Nasal cavity respiratory epithelium epithelial cell of viscerocranial mucosa (primary cell): Measurements from ENCODE around the gene BTBD19. TPM values are rescaled to one million over a fixed set of nuclear protein-coding genes. Genes with fewer than 3 reads are reported as not detected.

Source experiments
- total RNA-seq: library from RNA; depleted of rRNA; stranded (reverse); fragments of >200 nt; gene quantifications from 2 replicates; pipeline ENCODE4 v1.2.3, GENCODE V29; 2014

Gene BTBD19, protein sequence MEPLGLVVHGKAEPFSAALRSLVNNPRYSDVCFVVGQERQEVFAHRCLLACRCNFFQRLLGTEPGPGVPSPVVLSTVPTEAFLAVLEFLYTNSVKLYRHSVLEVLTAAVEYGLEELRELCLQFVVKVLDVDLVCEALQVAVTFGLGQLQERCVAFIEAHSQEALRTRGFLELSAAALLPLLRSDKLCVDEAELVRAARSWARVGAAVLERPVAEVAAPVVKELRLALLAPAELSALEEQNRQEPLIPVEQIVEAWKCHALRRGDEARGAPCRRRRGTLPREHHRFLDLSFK
- total RNA-seq = 1.4 and 1.9 TPM in 2 replicates

DNA sequence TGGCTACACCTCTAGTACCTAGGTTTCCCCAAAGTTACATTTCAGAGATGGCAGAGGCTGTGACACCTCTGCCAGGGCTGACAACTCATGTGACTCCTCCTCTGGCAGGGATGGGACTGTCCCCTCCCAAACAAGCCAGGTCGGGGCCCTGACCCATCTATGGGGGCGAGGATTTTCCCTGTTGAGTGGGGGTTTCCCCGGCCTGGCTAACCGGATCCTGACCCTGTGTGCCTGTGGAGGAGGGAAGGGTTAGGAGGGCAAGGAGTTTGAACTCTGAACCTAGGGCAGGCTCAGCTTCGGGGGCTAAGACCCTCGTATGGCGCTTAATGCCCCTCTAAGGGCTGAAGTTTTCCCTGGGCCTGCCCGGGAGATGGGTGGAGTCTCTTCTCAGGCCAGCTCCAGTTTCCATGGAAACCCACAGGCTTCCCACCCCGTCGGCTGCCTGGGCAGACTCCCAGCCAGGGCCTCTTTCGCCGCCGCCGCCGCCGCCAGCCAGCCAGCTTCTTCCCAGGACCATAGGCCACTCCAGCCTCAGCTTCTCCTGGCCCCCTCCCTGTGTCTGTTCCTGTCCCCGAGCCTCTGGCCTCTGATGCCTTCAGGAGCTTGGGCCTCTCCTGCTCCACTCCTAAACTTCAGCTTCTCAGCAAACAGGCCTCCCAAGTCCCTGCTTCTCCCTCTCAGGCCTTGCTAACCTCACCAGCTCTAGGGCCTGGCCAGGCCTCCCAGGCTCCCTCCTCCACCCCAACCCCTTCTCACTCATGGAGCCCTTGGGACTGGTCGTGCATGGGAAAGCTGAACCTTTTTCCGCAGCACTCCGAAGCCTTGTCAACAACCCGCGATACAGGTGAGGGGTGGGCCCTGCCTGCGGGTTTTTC is at the start of gene BTBD19:
Gene BTBD19 (plus strand): TSS at position 461 of the 875 bp plus-strand sequence. CDS start 298 bp downstream, at position 759.

DNA sequence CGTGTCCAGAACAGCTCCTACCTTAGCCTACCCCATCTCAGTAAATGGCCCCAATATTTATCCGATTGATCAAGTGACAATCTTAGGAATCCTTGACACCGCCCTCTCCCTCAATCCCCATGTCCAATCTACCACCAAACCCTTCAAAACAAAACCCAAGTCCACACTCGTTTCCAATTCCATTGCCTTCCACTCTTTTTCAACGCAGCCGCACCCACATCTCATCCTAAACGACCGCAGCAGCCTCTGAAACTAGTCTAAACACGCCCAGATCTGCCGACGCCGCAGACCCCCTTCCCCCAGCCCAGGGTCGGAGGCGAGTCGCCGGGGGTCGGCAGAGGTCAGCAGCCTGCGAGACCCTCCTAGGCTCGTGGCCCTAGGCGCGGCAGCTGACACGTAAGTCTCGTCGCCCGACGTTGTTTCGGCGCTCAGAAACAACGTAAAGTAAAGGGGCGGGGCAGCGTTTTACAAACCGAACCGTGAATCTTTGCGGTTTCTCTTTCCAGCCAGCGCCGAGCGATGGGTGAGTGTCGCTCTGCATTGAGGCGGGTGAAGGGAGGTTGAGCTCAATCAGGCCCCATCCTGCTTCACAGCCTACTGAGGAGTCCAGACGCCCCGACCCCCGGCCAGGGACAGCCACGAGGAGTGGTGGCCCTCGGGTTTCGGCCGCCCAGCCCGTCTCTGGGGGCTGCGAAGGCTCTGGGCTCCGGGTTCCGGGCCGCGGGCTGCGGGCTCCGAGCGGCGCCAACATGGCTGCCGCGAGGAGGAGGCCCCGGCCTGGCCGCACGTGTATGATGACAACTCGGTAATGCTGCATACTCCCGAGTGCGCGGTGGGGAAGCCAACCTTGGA is 33.0 kb upstream of the BTBD19 start, which contains the start of gene RPS8:
Gene RPS8 (plus strand): TSS at position 463 of the 852 bp plus-strand sequence. CDS start 57 bp downstream, at position 520.

DNA sequence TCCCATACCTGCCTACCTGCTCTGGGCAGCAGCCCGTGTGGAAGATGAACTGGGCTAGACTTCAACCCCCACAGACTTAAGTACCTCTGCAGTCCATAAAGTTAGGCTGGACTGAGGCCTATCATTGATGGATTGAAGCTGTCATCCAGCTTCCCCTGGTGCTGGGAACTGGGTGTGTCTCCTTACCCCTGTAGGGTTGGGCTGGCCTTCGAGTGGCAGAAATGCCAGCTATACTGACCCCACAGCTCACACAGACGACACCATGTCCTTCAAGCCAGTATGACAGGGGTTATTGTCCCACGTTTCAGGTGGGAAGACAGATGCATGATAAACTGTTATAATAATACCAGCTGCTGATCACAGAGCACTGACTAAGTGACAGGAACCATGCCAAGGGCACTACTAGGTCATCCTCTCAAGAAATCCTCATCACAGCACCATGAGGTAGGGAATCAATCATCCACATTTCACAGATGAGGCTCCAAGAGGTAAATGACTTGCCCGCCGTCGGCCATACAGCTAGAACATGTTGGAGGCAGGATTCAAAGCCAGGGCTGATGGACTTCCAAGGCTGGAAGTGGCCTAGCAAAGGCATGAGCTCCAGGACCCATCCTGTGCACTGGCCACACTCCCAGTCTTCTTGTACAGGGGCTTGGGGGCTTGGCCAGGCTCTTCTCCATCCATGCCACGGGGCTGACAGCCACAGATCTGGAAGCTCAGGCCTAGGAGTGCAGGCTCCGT is 20.0 kb upstream of the BTBD19 start, which contains the start of gene BEST4:
Gene BEST4 (minus strand): TSS at position 51 of the 741 bp plus-strand sequence. CDS start 465 bp downstream, outside the sequence.

DNA sequence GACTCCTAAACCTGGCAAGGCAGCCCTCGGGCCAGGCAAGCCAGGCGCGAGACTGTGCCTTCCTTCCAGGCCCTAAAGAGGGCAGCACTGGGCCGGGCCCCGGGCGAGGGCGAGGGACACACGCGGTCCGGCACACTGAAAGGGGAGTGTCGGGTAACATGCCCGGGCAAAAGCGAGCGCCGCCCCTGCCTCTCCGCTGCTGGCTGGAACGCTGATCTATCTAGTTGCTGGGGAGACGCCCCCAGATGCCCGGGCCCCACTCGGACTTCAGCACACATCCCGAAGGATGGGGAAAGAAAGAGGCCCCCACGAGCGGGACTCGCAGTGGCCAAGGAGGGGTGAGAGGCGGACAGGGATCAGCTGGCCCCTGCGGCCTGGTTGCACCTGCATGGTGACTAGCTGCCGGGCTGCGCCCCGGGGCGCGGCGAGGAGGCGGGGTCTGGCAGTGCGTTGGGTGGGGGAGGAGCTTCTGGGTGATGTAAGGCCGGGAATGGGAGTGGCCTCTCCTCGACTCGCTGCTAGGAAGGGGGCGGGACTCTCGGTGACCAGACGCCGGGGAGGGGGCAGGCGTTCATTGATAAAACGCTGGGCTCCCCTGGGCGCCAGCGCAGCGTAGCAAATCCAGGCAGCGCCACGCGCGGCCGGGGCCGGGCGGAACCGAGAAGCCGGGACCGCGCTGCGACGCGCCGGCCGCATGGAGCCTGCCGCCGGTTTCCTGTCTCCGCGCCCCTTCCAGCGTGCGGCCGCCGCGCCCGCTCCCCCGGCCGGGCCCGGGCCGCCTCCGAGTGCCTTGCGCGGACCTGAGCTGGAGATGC is 8.3 kb upstream of the BTBD19 start, which contains the start of gene PLK3:
Gene PLK3 (plus strand): TSS at position 608 of the 815 bp plus-strand sequence. CDS start 87 bp downstream, at position 695.

DNA sequence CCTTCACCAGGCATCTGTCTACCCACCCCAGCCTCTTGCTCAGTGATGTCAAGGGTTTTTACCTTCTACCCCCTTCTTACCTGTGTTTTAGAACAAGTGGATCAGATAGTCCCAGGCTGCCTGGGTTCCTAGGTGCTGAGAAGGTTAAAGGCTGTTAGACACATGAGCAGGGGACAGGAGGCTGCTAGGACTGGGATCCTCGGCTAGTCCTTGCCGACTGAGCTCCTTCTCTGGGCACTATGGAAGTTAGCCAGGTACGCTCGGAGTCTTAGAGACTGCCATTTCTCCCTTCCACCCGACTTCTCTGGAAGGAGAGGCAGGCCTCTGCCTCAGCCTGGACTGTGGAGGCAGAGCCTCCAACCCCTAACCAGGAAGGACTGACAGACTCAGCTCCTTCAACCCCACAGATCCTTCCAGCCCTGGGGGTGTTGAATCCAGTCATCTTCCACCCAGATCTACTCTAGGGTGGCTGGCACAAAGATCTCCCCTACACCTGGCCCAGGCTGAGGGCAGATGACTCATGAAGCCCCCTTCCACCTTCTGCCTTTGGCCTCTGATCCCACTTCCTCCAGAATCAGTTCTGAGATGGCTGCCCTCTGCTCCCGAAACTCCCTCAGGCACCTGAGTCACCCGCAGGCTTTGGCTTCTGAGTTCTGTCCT is 1.5 kb upstream of the BTBD19 start, which contains the start of gene DYNLT4:
Gene DYNLT4 (minus strand): TSS at position 648 of the 660 bp plus-strand sequence. CDS start 683 bp downstream, outside the sequence.

DNA sequence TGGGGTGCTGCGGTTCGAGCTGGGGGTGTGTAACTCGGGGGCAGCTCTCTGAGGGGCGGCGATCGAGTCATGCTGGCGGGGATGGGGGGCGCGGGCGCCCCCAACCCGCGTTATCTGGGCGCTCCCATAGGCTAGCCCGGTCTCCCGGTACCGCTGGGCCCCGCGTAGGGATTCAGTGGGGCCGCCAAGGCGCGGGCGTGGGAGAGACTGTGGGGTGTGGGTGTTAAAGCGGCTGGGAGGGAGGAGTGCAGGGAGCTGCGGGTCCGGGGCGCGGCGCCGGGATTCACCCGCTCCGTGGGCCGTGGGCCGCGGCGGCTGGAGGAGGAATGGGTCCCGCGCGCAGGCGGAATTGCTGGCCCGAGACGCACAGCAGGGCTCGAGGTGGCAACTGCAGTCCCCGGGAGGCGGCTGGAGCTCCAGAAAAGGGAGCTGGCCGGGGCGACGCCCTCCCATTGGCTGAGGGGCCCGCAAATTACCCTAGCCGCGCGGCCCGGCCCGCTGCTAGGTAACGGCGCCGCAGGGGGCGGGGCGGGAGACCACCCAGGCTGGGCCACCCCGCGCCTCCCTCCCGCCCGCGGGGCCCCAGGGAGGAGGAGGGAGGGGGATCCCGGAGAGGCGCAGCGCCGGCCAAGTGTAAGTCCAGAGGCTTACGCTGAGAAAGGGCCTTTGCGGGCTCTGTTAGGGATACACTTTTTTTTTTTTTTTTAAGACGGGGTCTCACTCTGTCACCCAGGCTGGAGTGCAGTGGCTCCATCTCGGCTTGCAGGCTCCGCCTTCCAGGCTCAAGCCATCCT is 34.7 kb downstream of the BTBD19 start, which contains the start of gene PTCH2:
Gene PTCH2 (minus strand): TSS at position 392 of the 794 bp plus-strand sequence. CDS start 321 bp downstream, at position 71.

Other genes with a start within 250 kb of the BTBD19 start
- 5.2 and 6.5 TPM in 2 replicates for gene TMEM53, start 134.0 kb upstream of the BTBD19 start, total RNA-seq
- gene ARMH1, start 133.8 kb upstream of the BTBD19 start, total RNA-seq = 0.34 and 0.57 TPM in 2 replicates
- not detected in 2 replicates for gene RNU5D-1, start 77.4 kb upstream of the BTBD19 start, total RNA-seq
- under 0.01 and 0.28 TPM in 2 replicates for gene KIF2C, start 68.7 kb upstream of the BTBD19 start, total RNA-seq
- 1,350 and 2,168 TPM in 2 replicates for gene RPS8, start 33.0 kb upstream of the BTBD19 start, total RNA-seq
- gene BEST4, start 20.4 kb upstream of the BTBD19 start, total RNA-seq = under 0.01 TPM in 2 replicates
- gene PLK3, start 8.1 kb upstream of the BTBD19 start, total RNA-seq = 29.4 and 44.4 TPM in 2 replicates
- 0.14 and 0.34 TPM in 2 replicates for gene DYNLT4, start 1.2 kb upstream of the BTBD19 start, total RNA-seq
- gene PTCH2, start 34.7 kb downstream of the BTBD19 start, total RNA-seq = under 0.01 and 0.14 TPM in 2 replicates
- gene EIF2B3, start 178.1 kb downstream of the BTBD19 start, total RNA-seq = 22.2 and 33.5 TPM in 2 replicates
- gene HECTD3, start 202.8 kb downstream of the BTBD19 start, total RNA-seq = 16.1 and 35.2 TPM in 2 replicates
- gene UROD, start 203.7 kb downstream of the BTBD19 start, total RNA-seq = 78.8 and 94.7 TPM in 2 replicates